ENCODE measurements around the gene DOCK4.

DNA sequence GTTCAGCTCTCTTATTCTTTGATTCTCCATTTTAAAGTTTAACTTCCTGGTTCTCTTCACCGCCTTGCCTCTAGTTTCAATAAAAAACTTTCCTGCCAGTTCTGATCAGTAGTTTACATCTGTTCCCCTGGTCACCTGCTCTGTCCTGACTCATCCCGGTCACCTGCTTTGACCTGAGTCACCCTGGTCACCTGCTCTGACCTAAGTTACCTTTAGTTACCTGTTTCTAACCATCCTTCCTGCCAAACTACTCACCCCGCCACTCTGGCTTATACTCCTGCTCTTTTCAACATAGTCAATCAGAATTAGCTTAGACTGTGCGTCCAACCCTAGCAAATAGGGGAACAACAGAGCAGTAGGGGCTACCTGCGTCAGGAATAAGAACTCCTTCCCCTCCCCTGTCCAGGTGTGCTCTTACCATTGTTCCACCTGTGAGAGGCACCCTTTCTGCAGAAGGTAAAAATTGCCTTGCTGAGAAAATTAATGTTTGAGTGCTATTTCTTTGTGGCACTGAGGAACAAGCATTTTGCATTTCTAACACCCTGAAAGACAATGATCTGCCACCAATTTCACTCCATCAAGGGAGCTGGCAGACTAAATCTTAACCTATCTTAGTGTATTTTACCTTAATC is 263.6 kb downstream of the DOCK4 start:
- TF ChIP-seq, protein P1, sequence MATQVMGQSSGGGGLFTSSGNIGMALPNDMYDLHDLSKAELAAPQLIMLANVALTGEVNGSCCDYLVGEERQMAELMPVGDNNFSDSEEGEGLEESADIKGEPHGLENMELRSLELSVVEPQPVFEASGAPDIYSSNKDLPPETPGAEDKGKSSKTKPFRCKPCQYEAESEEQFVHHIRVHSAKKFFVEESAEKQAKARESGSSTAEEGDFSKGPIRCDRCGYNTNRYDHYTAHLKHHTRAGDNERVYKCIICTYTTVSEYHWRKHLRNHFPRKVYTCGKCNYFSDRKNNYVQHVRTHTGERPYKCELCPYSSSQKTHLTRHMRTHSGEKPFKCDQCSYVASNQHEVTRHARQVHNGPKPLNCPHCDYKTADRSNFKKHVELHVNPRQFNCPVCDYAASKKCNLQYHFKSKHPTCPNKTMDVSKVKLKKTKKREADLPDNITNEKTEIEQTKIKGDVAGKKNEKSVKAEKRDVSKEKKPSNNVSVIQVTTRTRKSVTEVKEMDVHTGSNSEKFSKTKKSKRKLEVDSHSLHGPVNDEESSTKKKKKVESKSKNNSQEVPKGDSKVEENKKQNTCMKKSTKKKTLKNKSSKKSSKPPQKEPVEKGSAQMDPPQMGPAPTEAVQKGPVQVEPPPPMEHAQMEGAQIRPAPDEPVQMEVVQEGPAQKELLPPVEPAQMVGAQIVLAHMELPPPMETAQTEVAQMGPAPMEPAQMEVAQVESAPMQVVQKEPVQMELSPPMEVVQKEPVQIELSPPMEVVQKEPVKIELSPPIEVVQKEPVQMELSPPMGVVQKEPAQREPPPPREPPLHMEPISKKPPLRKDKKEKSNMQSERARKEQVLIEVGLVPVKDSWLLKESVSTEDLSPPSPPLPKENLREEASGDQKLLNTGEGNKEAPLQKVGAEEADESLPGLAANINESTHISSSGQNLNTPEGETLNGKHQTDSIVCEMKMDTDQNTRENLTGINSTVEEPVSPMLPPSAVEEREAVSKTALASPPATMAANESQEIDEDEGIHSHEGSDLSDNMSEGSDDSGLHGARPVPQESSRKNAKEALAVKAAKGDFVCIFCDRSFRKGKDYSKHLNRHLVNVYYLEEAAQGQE (IDR thresholded peaks at IDR 0.05) = no peak
- TF ChIP-seq, protein P2, sequence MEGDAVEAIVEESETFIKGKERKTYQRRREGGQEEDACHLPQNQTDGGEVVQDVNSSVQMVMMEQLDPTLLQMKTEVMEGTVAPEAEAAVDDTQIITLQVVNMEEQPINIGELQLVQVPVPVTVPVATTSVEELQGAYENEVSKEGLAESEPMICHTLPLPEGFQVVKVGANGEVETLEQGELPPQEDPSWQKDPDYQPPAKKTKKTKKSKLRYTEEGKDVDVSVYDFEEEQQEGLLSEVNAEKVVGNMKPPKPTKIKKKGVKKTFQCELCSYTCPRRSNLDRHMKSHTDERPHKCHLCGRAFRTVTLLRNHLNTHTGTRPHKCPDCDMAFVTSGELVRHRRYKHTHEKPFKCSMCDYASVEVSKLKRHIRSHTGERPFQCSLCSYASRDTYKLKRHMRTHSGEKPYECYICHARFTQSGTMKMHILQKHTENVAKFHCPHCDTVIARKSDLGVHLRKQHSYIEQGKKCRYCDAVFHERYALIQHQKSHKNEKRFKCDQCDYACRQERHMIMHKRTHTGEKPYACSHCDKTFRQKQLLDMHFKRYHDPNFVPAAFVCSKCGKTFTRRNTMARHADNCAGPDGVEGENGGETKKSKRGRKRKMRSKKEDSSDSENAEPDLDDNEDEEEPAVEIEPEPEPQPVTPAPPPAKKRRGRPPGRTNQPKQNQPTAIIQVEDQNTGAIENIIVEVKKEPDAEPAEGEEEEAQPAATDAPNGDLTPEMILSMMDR (IDR thresholded peaks at IDR 0.05; ENCODE audit: low read depth, low read length, missing input control) = no peak
- TF ChIP-seq FOXA1 (IDR thresholded peaks at IDR 0.05) (no peak), TAF1 (conservative IDR thresholded peaks at IDR 0.05) (no peak), NR2F2 (IDR thresholded peaks at IDR 0.05) (no peak), SP1 (IDR thresholded peaks at IDR 0.05) (no peak), JUND (IDR thresholded peaks at IDR 0.05) (no peak)
- TF ChIP-seq, protein P3, sequence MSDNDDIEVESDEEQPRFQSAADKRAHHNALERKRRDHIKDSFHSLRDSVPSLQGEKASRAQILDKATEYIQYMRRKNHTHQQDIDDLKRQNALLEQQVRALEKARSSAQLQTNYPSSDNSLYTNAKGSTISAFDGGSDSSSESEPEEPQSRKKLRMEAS (IDR thresholded peaks at IDR 0.05) = no peak
- TF ChIP-seq, protein P4, sequence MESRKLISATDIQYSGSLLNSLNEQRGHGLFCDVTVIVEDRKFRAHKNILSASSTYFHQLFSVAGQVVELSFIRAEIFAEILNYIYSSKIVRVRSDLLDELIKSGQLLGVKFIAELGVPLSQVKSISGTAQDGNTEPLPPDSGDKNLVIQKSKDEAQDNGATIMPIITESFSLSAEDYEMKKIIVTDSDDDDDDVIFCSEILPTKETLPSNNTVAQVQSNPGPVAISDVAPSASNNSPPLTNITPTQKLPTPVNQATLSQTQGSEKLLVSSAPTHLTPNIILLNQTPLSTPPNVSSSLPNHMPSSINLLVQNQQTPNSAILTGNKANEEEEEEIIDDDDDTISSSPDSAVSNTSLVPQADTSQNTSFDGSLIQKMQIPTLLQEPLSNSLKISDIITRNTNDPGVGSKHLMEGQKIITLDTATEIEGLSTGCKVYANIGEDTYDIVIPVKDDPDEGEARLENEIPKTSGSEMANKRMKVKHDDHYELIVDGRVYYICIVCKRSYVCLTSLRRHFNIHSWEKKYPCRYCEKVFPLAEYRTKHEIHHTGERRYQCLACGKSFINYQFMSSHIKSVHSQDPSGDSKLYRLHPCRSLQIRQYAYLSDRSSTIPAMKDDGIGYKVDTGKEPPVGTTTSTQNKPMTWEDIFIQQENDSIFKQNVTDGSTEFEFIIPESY (IDR thresholded peaks at IDR 0.05) = no peak

All from liver (tissue), 3 donors.